Measurements from ENCODE around the gene CCDC88C.

CCDC88C gene

GRCh38 chr14:91326514-91327249 lies 90.9 kb downstream of the CCDC88C start:
- DNase-seq, result no peak

- DNase-seq, result no peak
Observed at GRCh38 chr14:91324606-91325575, 92.7 kb downstream of the CCDC88C start.

GRCh38 chr14:91323671-91324605 lies 93.7 kb downstream of the CCDC88C start:
- peak; percentile 92 for DNase-seq

- no peak for DNase-seq
Observed at GRCh38 chr14:91323031-91323430, 94.6 kb downstream of the CCDC88C start.

GRCh38 chr14:91322623-91323022 lies 95.0 kb downstream of the CCDC88C start:
- no peak for DNase-seq

- no peak for DNase-seq
Observed at GRCh38 chr14:91321131-91321530, 96.5 kb downstream of the CCDC88C start.

- DNase-seq, result no peak
Observed at GRCh38 chr14:91320266-91320665, 97.4 kb downstream of the CCDC88C start.

GRCh38 chr14:91318911-91319310 lies 98.7 kb downstream of the CCDC88C start:
- no peak for DNase-seq

- peak; percentile 75 for DNase-seq
Observed at GRCh38 chr14:91317381-91318308, 100.0 kb downstream of the CCDC88C start.

GRCh38 chr14:91316761-91317160 lies 100.9 kb downstream of the CCDC88C start:
- DNase-seq, result no peak

- DNase-seq, result peak; percentile 80
Observed at GRCh38 chr14:91315844-91316267, 101.8 kb downstream of the CCDC88C start.

- DNase-seq, result no peak
Observed at GRCh38 chr14:91313852-91314251, 103.8 kb downstream of the CCDC88C start.

- DNase-seq, result no peak
Observed at GRCh38 chr14:91313154-91313850, 104.3 kb downstream of the CCDC88C start.

- DNase-seq, result peak; percentile 42
Observed at GRCh38 chr14:91311284-91311662, 106.3 kb downstream of the CCDC88C start.

GRCh38 chr14:91310606-91311283 lies 106.9 kb downstream of the CCDC88C start:
- DNase-seq, result peak; percentile 34

- DNase-seq, result no peak
Observed at GRCh38 chr14:91309756-91310280, 107.8 kb downstream of the CCDC88C start.

- DNase-seq, result no peak
Observed at GRCh38 chr14:91308337-91308736, 109.3 kb downstream of the CCDC88C start.

- no peak for DNase-seq
Observed at GRCh38 chr14:91307652-91308051, 110.0 kb downstream of the CCDC88C start.

- DNase-seq, result no peak
Observed at GRCh38 chr14:91307046-91307445, 110.6 kb downstream of the CCDC88C start.

- no peak for DNase-seq
Observed at GRCh38 chr14:91306547-91306946, 111.1 kb downstream of the CCDC88C start.
